Body of pancreas (tissue), 4 donors: ENCODE data around the gene ANO2.

Experiments
- CTCF ChIP-seq, 7 experiments: fragments of 450-650 bp in 4 of 7; fragments of 200-600 bp in 3 of 7; sonication (generic) in 3 of 7; IDR thresholded peaks; one replicate each; pipeline ENCODE4 v1.5.1; 2016 to 2019; ENCODE audit warnings: antibody characterized with exemption in 7 of 7
- POLR2A ChIP-seq, 3 donors: fragments of 450-650 bp; IDR thresholded peaks; one replicate each; pipeline ENCODE4 v1.6.1; 2016; ENCODE audit warnings: antibody characterized with exemption in 3 of 3, mild to moderate bottlenecking in 2 of 3

DNA sequence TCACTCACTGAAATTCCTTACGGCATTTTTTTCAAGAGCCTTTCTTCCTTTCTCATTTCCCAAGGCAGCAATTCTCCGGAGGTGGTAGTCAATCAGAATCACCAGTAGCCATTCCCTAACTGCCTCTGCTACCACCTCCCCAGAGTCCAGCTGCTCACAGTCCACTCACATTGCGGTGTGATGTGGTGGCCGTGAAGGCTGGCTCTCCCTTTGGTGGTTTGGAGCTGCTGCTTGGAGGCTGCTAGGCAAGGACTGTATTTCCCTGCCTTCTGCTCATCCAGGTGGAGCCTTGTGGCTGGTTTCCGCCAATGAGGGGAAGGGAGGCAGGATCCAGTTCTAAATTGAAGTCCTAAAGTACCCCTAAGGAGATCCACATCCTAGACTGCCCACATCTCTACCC lies 222.0 kb downstream of the ANO2 start:
- TF ChIP-seq CTCF (IDR thresholded peaks at IDR 0.05) (no peak), POLR2A (IDR thresholded peaks at IDR 0.05) (no peak)
